Right lobe of liver (tissue), 6 donors: Measurements from ENCODE around the gene PRKAR2B. TPM values are rescaled to one million over a fixed set of nuclear protein-coding genes. Genes with fewer than 3 reads are reported as not detected.
A peak's percentile ranks its signal among the peaks of the same experiment; 100 is the strongest.

ENCODE experiments used
- ATAC-seq, 4 donors: fragments of 200-7000 bp; cut with Tn5 transposase; one replicate each; pipeline ENCODE4 v1.9.1; 2020; ENCODE audit warnings: mild to moderate bottlenecking in 4 of 4, moderate library complexity in 4 of 4
- DNase-seq, 3 donors: peaks; one replicate each; pipeline ENCODE4 v3.0.0-alpha.2; 2020
- H3K27ac ChIP-seq, 3 donors: fragments of 200-600 bp; one replicate each; pipeline ENCODE4 v1.8.0; 2022
- H3K27me3 ChIP-seq, 2 donors: fragments of 200-600 bp; one replicate each; pipeline ENCODE4 v1.8.0; 2022
- H3K36me3 ChIP-seq, 4 donors: fragments of 200-600 bp; sonication (generic) in 1 of 4; one replicate each; pipeline versions ENCODE4 v1.5.1 to v1.8.0; 2017 to 2022; ENCODE audit warnings: control low read depth in 1 of 4
- H3K4me1 ChIP-seq, 4 donors: fragments of 200-600 bp; sonication (generic) in 1 of 4; one replicate each; pipeline versions ENCODE4 v1.5.1 to v1.8.0; 2017 to 2022; ENCODE audit warnings: control low read depth in 1 of 4
- H3K4me3 ChIP-seq, 3 donors: fragments of 200-600 bp; one replicate each; pipeline ENCODE4 v1.8.0; 2022
- H3K9me3 ChIP-seq, 4 donors: fragments of 200-600 bp; sonication (generic) in 1 of 4; one replicate each; pipeline versions ENCODE4 v1.5.1 to v1.8.0; 2017 to 2022; ENCODE audit warnings: control low read depth in 1 of 4
- CTCF ChIP-seq, 4 donors: fragments of 200-600 bp in 3 of 4; fragments of 450-650 bp in 1 of 4; IDR thresholded peaks; one replicate each; pipeline versions ENCODE4 v1.5.1 to v1.8.0; 2016 to 2022; ENCODE audit warnings: antibody characterized with exemption in 4 of 4, mild to moderate bottlenecking in 2 of 4
- POLR2A ChIP-seq: fragments of 450-650 bp; IDR thresholded peaks from one replicate; pipeline ENCODE4 v1.6.1; 2017; ENCODE audit warnings: antibody characterized with exemption, mild to moderate bottlenecking
- WGBS: methylation state at CpG from one replicate; pipeline ENCODE4 v1.1.6; 2018; ENCODE audit warnings: low coverage, low lambda C conversion rate; ENCODE audit not compliant: insufficient coverage; ENCODE audit errors: missing lambda C conversion rate; 5-methylcytosine and 5-hydroxymethylcytosine counted together
- intact Hi-C, 2 donors: fragments of 100-400 bp; cut with DNase I; formaldehyde crosslinking; loops; one replicate each; pipeline versions ENCODE4 v1.11.2 to v1.14.1; 2022
- total RNA-seq, 6 experiments: library from RNA; depleted of rRNA in 2 of 6; stranded (reverse); fragments of >200 nt in 2 of 6; fragmentation: NEBNext Ultra II Directional in 3 of 6; extraction: Animal tissue kit (Norgen Biotek cat#: 25700) in 3 of 6; gene quantifications; one replicate each; pipeline versions ENCODE4 v1.1.0 to v1.2.4, GENCODE V29; 2016 to 2023
- donor health status: DM: no; HTN: yes; CAD: no.
- donor health status: DM: no; HTN: no; CAD: no.
- donor health status: DM: no; HTN: no; CAD: no.
- donor health status: DM: no; HTN: yes; CAD: no.
- donor health status: DM: no; HTN: yes; CAD: no.

The PRKAR2B gene
- total RNA-seq, 6 experiments from 2014 or later, result 1.4 to 2.9 (median 1.8) TPM

GRCh38 chr7:107108793-107109371, 64.4 kb downstream of the PRKAR2B start:
- H3K36me3 ChIP-seq, result no peaks in the 10 kb centered on the region
- no peak for DNase-seq
- H3K4me1 ChIP-seq, result no peaks in the 10 kb centered on the region
- no peaks in the 10 kb centered on the region for H3K9me3 ChIP-seq
- H3K27me3 ChIP-seq, result no peaks in the 10 kb centered on the region
- intact Hi-C loops, result no loop called here
- H3K4me3 ChIP-seq, result no peak overlapping the region
- H3K27ac ChIP-seq, result no peak overlapping the region
- TF ChIP-seq POLR2A, result no peak
- no peak for TF ChIP-seq CTCF (IDR thresholded peaks at IDR 0.05)
- no peak for ATAC-seq

- no peaks in the 10 kb centered on the region for H3K4me1 ChIP-seq
- H3K9me3 ChIP-seq, result no peaks in the 10 kb centered on the region
- no peaks in the 10 kb centered on the region for H3K36me3 ChIP-seq
- DNase-seq (no peak), ATAC-seq (peak in 1 of 4 donors; percentile 22)
- H3K27ac ChIP-seq, result no peak overlapping the region
- intact Hi-C loops, result no loop called here
- TF ChIP-seq POLR2A (no peak), CTCF (IDR thresholded peaks at IDR 0.05) (no peak)
- no peak overlapping the region for H3K4me3 ChIP-seq
- WGBS, result 90% methylated on average over 2 of the region's 4 CpGs
- H3K27me3 ChIP-seq, result no peaks in the 10 kb centered on the region
These were observed 65.5 kb downstream of the PRKAR2B start for GRCh38 chr7:107109955-107110354.

GRCh38 chr7:107111196-107111595, 66.7 kb downstream of the PRKAR2B start:
- no peak for TF ChIP-seq POLR2A
- TF ChIP-seq CTCF (IDR thresholded peaks at IDR 0.05), result no peak
- no peaks in the 10 kb centered on the region for H3K4me1 ChIP-seq
- no peak for DNase-seq
- H3K36me3 ChIP-seq, result no peaks in the 10 kb centered on the region
- H3K27me3 ChIP-seq, result no peaks in the 10 kb centered on the region
- no peaks in the 10 kb centered on the region for H3K9me3 ChIP-seq
- ATAC-seq, result no peak
- H3K4me3 ChIP-seq, result no peak overlapping the region
- intact Hi-C loops, result no loop called here
- H3K27ac ChIP-seq, result no peak overlapping the region
- 100% methylated on average over 1 of the region's 1 CpG for WGBS

- Histone ChIP-seq H3K36me3 (no peaks in the 10 kb centered on the region), H3K27ac (no peak overlapping the region), H3K4me3 (no peak overlapping the region), H3K9me3 (no peaks in the 10 kb centered on the region), H3K27me3 (no peaks in the 10 kb centered on the region), H3K4me1 (no peaks in the 10 kb centered on the region)
- DNase-seq, result no peak
- ATAC-seq, result no peak
- TF ChIP-seq POLR2A, result no peak
- intact Hi-C loops, result no loop called here
- WGBS, result 66% methylated on average over 5 of the region's 5 CpGs
These were observed 69.4 kb downstream of the PRKAR2B start for GRCh38 chr7:107113866-107114265.

- no peaks in the 10 kb centered on the region for H3K4me1 ChIP-seq
- WGBS, result 47% methylated on average over 3 of the region's 3 CpGs
- intact Hi-C loops, result no loop called here
These were observed 70.6 kb downstream of the PRKAR2B start for GRCh38 chr7:107115114-107115513.

More at GRCh38 chr7:107115114-107115513, 70.6 kb downstream of the PRKAR2B start:
- H3K36me3 ChIP-seq, result no peaks in the 10 kb centered on the region
- H3K9me3 ChIP-seq, result no peaks in the 10 kb centered on the region
- DNase-seq (no peak), ATAC-seq (no peak)
- TF ChIP-seq CTCF (IDR thresholded peaks at IDR 0.05), result no peak
- H3K27ac ChIP-seq, result no peak overlapping the region
- H3K4me3 ChIP-seq, result no peak overlapping the region
- H3K27me3 ChIP-seq, result no peaks in the 10 kb centered on the region
